ENCODE results near the gene RPS14.
A peak's percentile ranks its signal among the peaks of the same experiment; 100 is the strongest.

Gene RPS14

GRCh38 chr5:150446088-150446487, 3.5 kb downstream of the RPS14 start:
- H3K4me3 ChIP-seq (ENCODE audit: low read depth, low read length), result peak overlapping the region; percentile 29
- TF ChIP-seq CTCF (IDR thresholded peaks at IDR 0.05; ENCODE audit: low read depth, low read length) (no peak), POLR2A (IDR thresholded peaks at IDR 0.05; ENCODE audit: extremely low read depth, insufficient read length) (no peak), MYC (IDR thresholded peaks at IDR 0.05; ENCODE audit: low read depth, low read length) (no peak)
- TF ChIP-seq, protein P1, sequence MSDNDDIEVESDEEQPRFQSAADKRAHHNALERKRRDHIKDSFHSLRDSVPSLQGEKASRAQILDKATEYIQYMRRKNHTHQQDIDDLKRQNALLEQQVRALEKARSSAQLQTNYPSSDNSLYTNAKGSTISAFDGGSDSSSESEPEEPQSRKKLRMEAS (IDR thresholded peaks at IDR 0.05; ENCODE audit: low read depth, low read length), result no peak

GRCh38 chr5:150444770-150445169, 4.8 kb downstream of the RPS14 start:
- TF ChIP-seq POLR2A (IDR thresholded peaks at IDR 0.05; ENCODE audit: extremely low read depth, insufficient read length), result no peak
- TF ChIP-seq, protein P1 (IDR thresholded peaks at IDR 0.05; ENCODE audit: low read depth, low read length), result no peak
- TF ChIP-seq CTCF (IDR thresholded peaks at IDR 0.05; ENCODE audit: low read depth, low read length), result no peak
- TF ChIP-seq MYC (IDR thresholded peaks at IDR 0.05; ENCODE audit: low read depth, low read length), result no peak
- DNase-seq (ENCODE audit: low read depth), result no peak
- no peak overlapping the region for H3K4me3 ChIP-seq (ENCODE audit: low read depth, low read length)

More at GRCh38 chr5:150446088-150446487, 3.5 kb downstream of the RPS14 start:
- no peak for DNase-seq (ENCODE audit: low read depth)

GRCh38 chr5:150443242-150444075, 6.1 kb downstream of the RPS14 start:
- peak; percentile 37 for DNase-seq (ENCODE audit: low read depth)
- TF ChIP-seq MYC (IDR thresholded peaks at IDR 0.05; ENCODE audit: low read depth, low read length) (no peak), POLR2A (IDR thresholded peaks at IDR 0.05; ENCODE audit: extremely low read depth, insufficient read length) (no peak), CTCF (IDR thresholded peaks at IDR 0.05; ENCODE audit: low read depth, low read length) (no peak)
- TF ChIP-seq, protein P1 (IDR thresholded peaks at IDR 0.05; ENCODE audit: low read depth, low read length), result no peak
- H3K4me3 ChIP-seq (ENCODE audit: low read depth, low read length), result no peak overlapping the region

- TF ChIP-seq POLR2A (IDR thresholded peaks at IDR 0.05; ENCODE audit: extremely low read depth, insufficient read length) (no peak), MYC (IDR thresholded peaks at IDR 0.05; ENCODE audit: low read depth, low read length) (no peak), CTCF (IDR thresholded peaks at IDR 0.05; ENCODE audit: low read depth, low read length) (no peak)
- TF ChIP-seq, protein P1 (IDR thresholded peaks at IDR 0.05; ENCODE audit: low read depth, low read length), result no peak
- no peak for DNase-seq (ENCODE audit: low read depth)
- H3K4me3 ChIP-seq (ENCODE audit: low read depth, low read length), result no peak overlapping the region
Measured at GRCh38 chr5:150442699-150443080, 6.8 kb downstream of the RPS14 start.

- TF ChIP-seq CTCF (IDR thresholded peaks at IDR 0.05; ENCODE audit: low read depth, low read length) (no peak), MYC (IDR thresholded peaks at IDR 0.05; ENCODE audit: low read depth, low read length) (no peak), POLR2A (IDR thresholded peaks at IDR 0.05; ENCODE audit: extremely low read depth, insufficient read length) (no peak)
- TF ChIP-seq, protein P1 (IDR thresholded peaks at IDR 0.05; ENCODE audit: low read depth, low read length), result no peak
- DNase-seq (ENCODE audit: low read depth), result no peak
- H3K4me3 ChIP-seq (ENCODE audit: low read depth, low read length), result no peak overlapping the region
Measured at GRCh38 chr5:150441813-150442698, 7.5 kb downstream of the RPS14 start.

Data from NB4 (cell line).